Trophoblast cell (in vitro differentiated cells and primary cell): ENCODE results near the gene CELA1.

ENCODE experiments used
- DNase-seq, 2 donors: peaks; one replicate each; pipeline ENCODE4 v3.0.0-alpha.2; 2016
- H2AFZ ChIP-seq: 2 replicates; pipeline ENCODE4 v1.6.1; 2013; ENCODE audit warnings: low read length, moderate library complexity, mild to moderate bottlenecking; ENCODE audit not compliant: insufficient read depth, poor library complexity
- H2AK5ac ChIP-seq: 2 replicates; pipeline ENCODE4 v1.6.1; 2013; ENCODE audit warnings: mild to moderate bottlenecking, low read length
- H2BK120ac ChIP-seq: 2 replicates; pipeline ENCODE4 v1.6.1; 2013; ENCODE audit warnings: low read length, mild to moderate bottlenecking, moderate library complexity; ENCODE audit not compliant: insufficient read depth, poor library complexity
- H2BK12ac ChIP-seq: 2 replicates; pipeline ENCODE4 v1.6.1; 2013; ENCODE audit warnings: mild to moderate bottlenecking, low read length, moderate library complexity
- H2BK5ac ChIP-seq: 2 replicates; pipeline ENCODE4 v1.6.1; 2013; ENCODE audit warnings: low read length, low read depth, moderate library complexity, mild to moderate bottlenecking; ENCODE audit not compliant: poor library complexity
- H3K14ac ChIP-seq: 2 replicates; pipeline ENCODE4 v1.6.1; 2013; ENCODE audit warnings: mild to moderate bottlenecking, low read length
- H3K18ac ChIP-seq: 2 replicates; pipeline ENCODE4 v1.6.1; 2013; ENCODE audit warnings: mild to moderate bottlenecking, low read length
- H3K23ac ChIP-seq: 2 replicates; pipeline ENCODE4 v1.6.1; 2013; ENCODE audit warnings: low read length
- H3K27ac ChIP-seq: 2 replicates; pipeline ENCODE4 v1.5.1; 2013; ENCODE audit warnings: low read depth, mild to moderate bottlenecking, inconsistent platforms, low read length, moderate library complexity
- H3K27me3 ChIP-seq: 2 replicates; pipeline ENCODE4 v1.6.1; 2013; ENCODE audit warnings: inconsistent platforms, mild to moderate bottlenecking, low read length, moderate library complexity; ENCODE audit not compliant: insufficient read depth
- H3K36me3 ChIP-seq, 2 experiments: 1 replicate in 1 of 2; 2 replicates in 1 of 2; pipeline ENCODE4 v1.6.1; 2013; ENCODE audit warnings: low read length in 2 of 2, mild to moderate bottlenecking in 2 of 2, moderate library complexity in 1 of 2; ENCODE audit not compliant: insufficient read depth in 2 of 2, control insufficient read depth in 1 of 2
- H3K4ac ChIP-seq: 2 replicates; pipeline ENCODE4 v1.6.1; 2013; ENCODE audit warnings: low read depth, mild to moderate bottlenecking, low read length, moderate library complexity
- H3K4me1 ChIP-seq, 2 experiments: 1 replicate in 1 of 2; 2 replicates in 1 of 2; pipeline ENCODE4 v1.6.1; 2013; ENCODE audit warnings: low read length in 2 of 2, mild to moderate bottlenecking in 2 of 2, moderate library complexity in 1 of 2; ENCODE audit not compliant: insufficient read depth in 2 of 2, control insufficient read depth in 1 of 2
- H3K4me2 ChIP-seq: 2 replicates; pipeline ENCODE4 v1.6.1; 2013; ENCODE audit warnings: inconsistent platforms, mild to moderate bottlenecking, low read length, moderate library complexity
- H3K4me3 ChIP-seq: 2 replicates; pipeline ENCODE4 v1.5.1; 2013; ENCODE audit warnings: mild to moderate bottlenecking, low read depth, low read length, inconsistent platforms
- H3K79me1 ChIP-seq: one replicate; pipeline ENCODE4 v1.6.1; 2013; ENCODE audit warnings: low read length
- H3K79me2 ChIP-seq: 2 replicates; pipeline ENCODE4 v1.6.1; 2013; ENCODE audit warnings: low read length, mild to moderate bottlenecking; ENCODE audit not compliant: control insufficient read depth, insufficient read depth, poor library complexity
- H3K9ac ChIP-seq: 2 replicates; pipeline ENCODE4 v1.6.1; 2013; ENCODE audit warnings: mild to moderate bottlenecking, low read length
- H3K9me3 ChIP-seq: 2 replicates; pipeline ENCODE4 v1.6.1; 2013; ENCODE audit warnings: low read depth, mild to moderate bottlenecking, control low read depth, inconsistent platforms, low read length; ENCODE audit not compliant: insufficient read depth
- H4K12ac ChIP-seq: 2 replicates; pipeline ENCODE4 v1.6.1; 2013; ENCODE audit warnings: low read depth, mild to moderate bottlenecking, low read length, moderate library complexity
- H4K8ac ChIP-seq: 2 replicates; pipeline ENCODE4 v1.6.1; 2013; ENCODE audit warnings: low read depth, mild to moderate bottlenecking, low read length, moderate library complexity
- H4K91ac ChIP-seq: one replicate; pipeline ENCODE4 v1.6.1; 2013; ENCODE audit warnings: low read depth, mild to moderate bottlenecking, low read length, moderate library complexity
- WGBS: extraction: QIAGEN DNeasy Blood & Tissue Kit; methylation state at CpG from one replicate; pipeline ENCODE4 v1.1.7; 2013; ENCODE audit warnings: missing lambda C conversion rate; ENCODE audit not compliant: insufficient read length, insufficient coverage; ENCODE audit errors: extremely low coverage; 5-methylcytosine and 5-hydroxymethylcytosine counted together

CELA1 gene

DNA sequence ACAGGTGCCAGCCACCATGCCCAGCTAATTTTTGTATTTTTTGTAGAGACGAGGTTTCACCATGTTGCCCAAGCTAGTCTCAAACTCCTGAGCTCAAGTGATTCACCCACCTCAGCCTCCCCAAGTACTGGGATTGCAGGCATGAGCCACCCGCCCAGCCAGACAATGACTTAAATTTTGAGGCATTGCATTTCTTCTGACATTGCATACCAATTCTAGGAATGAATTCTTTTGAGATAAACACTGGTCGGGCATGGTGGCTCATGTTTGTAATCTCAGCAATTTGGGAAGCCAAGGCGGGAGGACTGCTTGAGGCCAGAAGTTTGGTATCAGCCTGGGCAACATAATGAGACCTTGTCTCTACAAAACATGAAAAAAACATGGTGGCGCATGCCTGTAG is 2.5 kb upstream of the CELA1 start:
- Histone ChIP-seq H3K9ac (no peak overlapping the region), H3K14ac (no peak overlapping the region), H3K4me3 (no peak overlapping the region), H2BK12ac (no peak overlapping the region), H3K9me3 (no peaks in the 10 kb centered on the region), H3K27me3 (no peaks in the 10 kb centered on the region), H3K79me1 (peaks cover 14% of the 10 kb centered on the region), H3K79me2 (no peaks in the 10 kb centered on the region), H3K23ac (no peak overlapping the region), H3K4ac (no peak overlapping the region), H3K18ac (no peak overlapping the region), H4K8ac (no peak overlapping the region), H3K36me3 (peaks cover 10 to 15% of the 10 kb centered on the region in 2 experiments), H3K27ac (peak overlapping the region; percentile 53), H2AFZ (no peak overlapping the region), H4K12ac (no peak overlapping the region), H2BK5ac (no peak overlapping the region), H3K4me2 (no peak overlapping the region), H2BK120ac (peak overlapping the region; percentile 45), H3K4me1 (peaks cover 19 to 25% of the 10 kb centered on the region in 2 experiments), H2AK5ac (no peak overlapping the region), H4K91ac (peak overlapping the region; percentile 64)
- DNase-seq: peak; percentile 96 to 98
- WGBS: no CpG with 5 or more reads among the region's 5 CpGs

DNA sequence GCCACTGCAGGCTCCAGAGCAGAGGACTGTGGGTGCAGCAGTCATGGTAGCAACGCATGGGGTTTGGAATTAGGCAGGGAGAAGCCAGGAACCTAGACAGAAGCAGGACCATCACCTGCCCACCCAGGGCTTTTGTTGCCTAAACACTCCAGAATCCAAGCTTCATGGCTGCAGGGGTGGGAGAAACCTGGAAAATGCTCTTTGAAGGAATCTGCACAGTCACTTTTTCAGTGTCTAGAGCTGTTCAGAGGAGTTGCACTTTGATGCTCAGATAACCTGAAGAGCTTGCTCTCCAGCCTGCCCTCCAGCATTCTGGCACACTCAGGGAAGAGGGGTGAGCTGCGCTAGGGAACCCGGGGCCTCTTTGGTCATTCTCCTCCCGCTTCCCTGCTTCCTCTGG is 1.6 kb upstream of the CELA1 start:
- H3K79me2 ChIP-seq: no peaks in the 10 kb centered on the region
- H3K27me3 ChIP-seq: no peaks in the 10 kb centered on the region
- H2BK5ac ChIP-seq: no peak overlapping the region
- peak; percentile 96 to 98 for DNase-seq
- H3K9me3 ChIP-seq: no peaks in the 10 kb centered on the region
- H4K8ac ChIP-seq: no peak overlapping the region
- H2AFZ ChIP-seq: no peak overlapping the region
- peaks cover 2 to 7% of the 10 kb centered on the region in 2 experiments for H3K36me3 ChIP-seq
- no CpG with 5 or more reads among the region's 4 CpGs for WGBS
- no peak overlapping the region for H3K4me2 ChIP-seq
- no peak overlapping the region for H3K4me3 ChIP-seq
- peaks cover 15% of the 10 kb centered on the region for H3K79me1 ChIP-seq
- H3K9ac ChIP-seq: no peak overlapping the region
- no peak overlapping the region for H3K4ac ChIP-seq
- H2BK120ac ChIP-seq: peak overlapping the region; percentile 41
- no peak overlapping the region for H3K18ac ChIP-seq
- no peak overlapping the region for H3K14ac ChIP-seq
- no peak overlapping the region for H2AK5ac ChIP-seq
- H3K23ac ChIP-seq: no peak overlapping the region
- peak overlapping the region; percentile 74 for H2BK12ac ChIP-seq
- no peak overlapping the region for H4K12ac ChIP-seq
- peak overlapping the region; percentile 53 for H3K27ac ChIP-seq
- peaks cover 19 to 25% of the 10 kb centered on the region in 2 experiments for H3K4me1 ChIP-seq
- H4K91ac ChIP-seq: peak overlapping the region; percentile 66

DNA sequence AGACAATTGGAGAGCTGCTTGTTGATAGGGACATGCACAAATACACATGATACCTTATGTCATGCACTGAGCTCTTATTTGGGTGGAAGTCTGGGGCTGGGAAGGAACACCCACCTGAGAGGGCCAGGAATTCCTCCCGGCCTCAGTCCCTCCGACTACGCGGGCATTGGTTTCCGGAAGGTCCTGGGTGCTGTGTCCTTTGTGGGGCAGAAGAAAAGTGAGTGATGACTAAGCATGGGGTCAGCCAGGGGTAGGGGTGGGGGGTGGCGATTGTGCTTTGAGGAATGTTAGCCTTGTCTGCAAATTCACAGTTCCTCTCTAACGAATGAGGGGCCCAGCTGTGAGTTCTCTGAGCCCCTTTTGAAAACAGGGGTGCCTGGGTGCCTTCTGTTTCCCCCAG is 798 bp downstream of the CELA1 start:
- H3K4me1 ChIP-seq: peaks cover 11 to 19% of the 10 kb centered on the region in 2 experiments
- no peak for DNase-seq
- H2AK5ac ChIP-seq: no peak overlapping the region
- no peak overlapping the region for H3K14ac ChIP-seq
- no peak overlapping the region for H2BK12ac ChIP-seq
- H4K12ac ChIP-seq: no peak overlapping the region
- peaks cover 2% of the 10 kb centered on the region for H3K9me3 ChIP-seq
- H3K9ac ChIP-seq: no peak overlapping the region
- H3K4ac ChIP-seq: no peak overlapping the region
- H3K79me1 ChIP-seq: peaks cover 14% of the 10 kb centered on the region
- H2BK120ac ChIP-seq: no peak overlapping the region
- WGBS: no CpG with 5 or more reads among the region's 7 CpGs
- no peak overlapping the region for H2AFZ ChIP-seq
- H3K18ac ChIP-seq: no peak overlapping the region
- no peaks in the 10 kb centered on the region for H3K36me3 ChIP-seq
- H3K4me2 ChIP-seq: no peak overlapping the region
- no peak overlapping the region for H3K4me3 ChIP-seq
- H3K79me2 ChIP-seq: peaks cover 2% of the 10 kb centered on the region
- no peaks in the 10 kb centered on the region for H3K27me3 ChIP-seq
- no peak overlapping the region for H3K27ac ChIP-seq
- H4K8ac ChIP-seq: no peak overlapping the region
- H4K91ac ChIP-seq: peak overlapping the region; percentile 22
- H3K23ac ChIP-seq: no peak overlapping the region
- no peak overlapping the region for H2BK5ac ChIP-seq

GRCh38 chr12:51343201-51343600 is 3.3 kb downstream of the CELA1 start:
- Histone ChIP-seq H2AFZ (no peak overlapping the region), H2AK5ac (no peak overlapping the region), H3K18ac (no peak overlapping the region), H2BK5ac (no peak overlapping the region), H3K23ac (no peak overlapping the region), H4K8ac (no peak overlapping the region), H3K9me3 (peaks cover 4% of the 10 kb centered on the region), H3K36me3 (no peaks in the 10 kb centered on the region), H2BK120ac (no peak overlapping the region), H3K4ac (no peak overlapping the region), H3K79me1 (peaks cover 10% of the 10 kb centered on the region), H3K4me2 (no peak overlapping the region), H3K79me2 (peaks cover 2% of the 10 kb centered on the region), H2BK12ac (peak overlapping the region; percentile 85), H3K4me1 (peaks cover 4 to 15% of the 10 kb centered on the region in 2 experiments), H4K91ac (no peak overlapping the region), H3K4me3 (no peak overlapping the region), H3K14ac (no peak overlapping the region), H3K27me3 (no peaks in the 10 kb centered on the region), H3K9ac (no peak overlapping the region), H4K12ac (no peak overlapping the region), H3K27ac (no peak overlapping the region)
- WGBS: no CpG with 5 or more reads among the region's 2 CpGs
- peak; percentile 68 to 91 for DNase-seq
